Breast epithelium (tissue), 3 donors: ENCODE results near the gene CREB3L4.

ENCODE experiments used
- POLR2A ChIP-seq: fragments of 450-650 bp; IDR thresholded peaks from one replicate; pipeline ENCODE4 v1.6.1; 2016; ENCODE audit warnings: antibody characterized with exemption, mild to moderate bottlenecking, moderate library complexity
- POLR2AphosphoS5 ChIP-seq, 3 donors: sonication (generic); formaldehyde crosslinking; IDR thresholded peaks; one replicate each; pipeline ENCODE4 v1.6.1; 2017; ENCODE audit warnings: antibody characterized with exemption in 3 of 3
- TF ChIP-seq, protein P1 (sequence below), 3 donors: fragments of 450-650 bp; IDR thresholded peaks; one replicate each; pipeline ENCODE4 v1.5.1; 2016 to 2017; ENCODE audit warnings: antibody characterized with exemption in 3 of 3, mild to moderate bottlenecking in 3 of 3, moderate library complexity in 3 of 3

- TF ChIP-seq POLR2A (no peak), POLR2AphosphoS5 (IDR thresholded peaks at IDR 0.05) (no peak)
- TF ChIP-seq, protein P1, sequence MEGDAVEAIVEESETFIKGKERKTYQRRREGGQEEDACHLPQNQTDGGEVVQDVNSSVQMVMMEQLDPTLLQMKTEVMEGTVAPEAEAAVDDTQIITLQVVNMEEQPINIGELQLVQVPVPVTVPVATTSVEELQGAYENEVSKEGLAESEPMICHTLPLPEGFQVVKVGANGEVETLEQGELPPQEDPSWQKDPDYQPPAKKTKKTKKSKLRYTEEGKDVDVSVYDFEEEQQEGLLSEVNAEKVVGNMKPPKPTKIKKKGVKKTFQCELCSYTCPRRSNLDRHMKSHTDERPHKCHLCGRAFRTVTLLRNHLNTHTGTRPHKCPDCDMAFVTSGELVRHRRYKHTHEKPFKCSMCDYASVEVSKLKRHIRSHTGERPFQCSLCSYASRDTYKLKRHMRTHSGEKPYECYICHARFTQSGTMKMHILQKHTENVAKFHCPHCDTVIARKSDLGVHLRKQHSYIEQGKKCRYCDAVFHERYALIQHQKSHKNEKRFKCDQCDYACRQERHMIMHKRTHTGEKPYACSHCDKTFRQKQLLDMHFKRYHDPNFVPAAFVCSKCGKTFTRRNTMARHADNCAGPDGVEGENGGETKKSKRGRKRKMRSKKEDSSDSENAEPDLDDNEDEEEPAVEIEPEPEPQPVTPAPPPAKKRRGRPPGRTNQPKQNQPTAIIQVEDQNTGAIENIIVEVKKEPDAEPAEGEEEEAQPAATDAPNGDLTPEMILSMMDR (IDR thresholded peaks at IDR 0.05): no peak
These were observed 24.7 kb upstream of the CREB3L4 start for GRCh38 chr1:153942766-153943549.
